Ammon's horn (tissue), 1 donor: ENCODE data around the gene ARX.

ENCODE experiments used
- DNase-seq: peaks from one replicate; pipeline ENCODE4 v3.0.0-alpha.2; 2016; ENCODE audit warnings: low spot score

Gene ARX

GRCh38 chrX:25016938-25017598 is 1.3 kb upstream of the ARX start:
- DNase-seq: no peak

DNA sequence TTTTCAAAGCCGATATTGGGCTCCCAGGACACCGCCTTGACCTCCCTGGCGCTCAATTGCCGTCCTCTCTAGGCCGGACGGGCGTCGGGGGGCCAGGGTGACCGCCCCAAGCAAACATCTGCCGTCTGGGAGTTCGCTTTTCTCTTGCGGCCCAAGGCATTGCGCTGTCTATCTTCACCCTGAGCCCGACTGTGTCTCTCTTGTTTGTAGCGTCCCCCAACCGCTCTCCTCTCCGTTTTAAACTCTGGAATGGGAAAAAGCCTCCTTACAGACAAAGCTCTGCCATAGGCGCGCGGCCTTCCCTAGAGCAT is 551 bp upstream of the ARX start:
- DNase-seq: no peak

DNA sequence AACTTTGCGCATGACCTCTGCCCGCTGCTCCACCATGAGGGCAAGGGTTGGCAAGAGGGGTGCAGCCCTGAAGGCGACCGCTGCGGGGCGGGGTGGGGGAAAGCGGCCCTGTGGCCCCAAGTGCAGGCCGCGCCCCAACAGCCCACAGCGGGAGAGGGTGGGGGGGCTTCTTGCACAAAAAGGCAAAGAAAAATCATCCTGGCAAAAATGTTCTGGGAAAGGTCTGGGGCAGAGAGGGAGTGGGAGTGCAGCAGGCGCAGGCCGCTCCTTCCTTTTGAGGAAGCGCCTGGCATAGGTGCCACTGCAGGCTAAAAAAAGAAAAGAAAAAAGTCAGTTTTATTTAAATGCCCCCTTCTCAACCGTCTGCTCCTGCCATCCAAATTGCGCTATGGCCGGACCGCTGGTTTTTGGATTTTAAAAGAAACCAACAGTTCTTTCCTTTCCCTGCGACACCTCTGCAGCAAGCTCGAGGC is 1.4 kb downstream of the ARX start:
- DNase-seq: no peak

GRCh38 chrX:25013632-25014365 is 2.0 kb downstream of the ARX start:
- no peak for DNase-seq

DNA sequence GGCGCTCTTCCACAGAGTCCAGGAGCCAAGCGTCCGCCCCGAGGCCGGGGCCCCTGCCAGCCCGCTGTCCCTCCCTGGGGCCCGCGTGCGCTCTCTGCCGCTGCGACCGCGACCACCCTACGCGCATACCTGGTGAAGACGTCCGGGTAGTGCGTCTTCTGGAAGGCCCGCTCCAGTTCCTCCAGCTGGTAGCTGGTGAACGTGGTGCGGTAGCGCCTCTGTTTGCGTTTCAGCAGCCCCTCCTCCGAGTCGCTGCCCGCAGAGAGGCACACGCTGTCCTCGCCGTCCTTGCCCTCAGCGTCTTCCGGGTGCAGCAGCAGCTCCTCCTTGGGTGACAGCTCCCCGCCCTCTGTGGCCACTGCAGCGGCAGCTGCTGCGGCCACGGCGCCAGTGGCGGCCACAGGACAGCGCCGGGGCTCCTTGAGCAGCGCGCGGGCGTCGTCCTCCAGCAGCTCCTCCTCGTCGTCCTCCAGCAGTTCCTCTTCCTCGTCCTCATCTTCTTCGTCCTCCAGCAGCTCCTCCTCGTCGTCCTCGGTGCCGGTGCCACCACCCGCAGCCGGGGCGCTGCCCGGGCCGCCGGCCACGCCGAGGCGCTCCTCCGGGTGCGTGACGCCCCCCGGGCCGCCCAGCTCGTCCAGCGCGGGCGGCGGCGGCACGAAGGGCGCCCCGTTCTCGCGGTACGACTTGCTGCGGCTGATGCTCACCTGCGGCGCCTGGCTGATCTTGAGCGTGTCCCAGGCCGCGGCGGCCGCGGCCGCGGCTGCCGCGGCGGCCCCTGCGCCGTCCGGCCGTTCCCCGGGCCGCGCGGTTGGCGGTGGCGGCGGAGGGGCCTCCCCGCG is 2.8 kb downstream of the ARX start:
- DNase-seq: no peak

GRCh38 chrX:25012433-25012735 is 3.4 kb downstream of the ARX start:
- no peak for DNase-seq

DNA sequence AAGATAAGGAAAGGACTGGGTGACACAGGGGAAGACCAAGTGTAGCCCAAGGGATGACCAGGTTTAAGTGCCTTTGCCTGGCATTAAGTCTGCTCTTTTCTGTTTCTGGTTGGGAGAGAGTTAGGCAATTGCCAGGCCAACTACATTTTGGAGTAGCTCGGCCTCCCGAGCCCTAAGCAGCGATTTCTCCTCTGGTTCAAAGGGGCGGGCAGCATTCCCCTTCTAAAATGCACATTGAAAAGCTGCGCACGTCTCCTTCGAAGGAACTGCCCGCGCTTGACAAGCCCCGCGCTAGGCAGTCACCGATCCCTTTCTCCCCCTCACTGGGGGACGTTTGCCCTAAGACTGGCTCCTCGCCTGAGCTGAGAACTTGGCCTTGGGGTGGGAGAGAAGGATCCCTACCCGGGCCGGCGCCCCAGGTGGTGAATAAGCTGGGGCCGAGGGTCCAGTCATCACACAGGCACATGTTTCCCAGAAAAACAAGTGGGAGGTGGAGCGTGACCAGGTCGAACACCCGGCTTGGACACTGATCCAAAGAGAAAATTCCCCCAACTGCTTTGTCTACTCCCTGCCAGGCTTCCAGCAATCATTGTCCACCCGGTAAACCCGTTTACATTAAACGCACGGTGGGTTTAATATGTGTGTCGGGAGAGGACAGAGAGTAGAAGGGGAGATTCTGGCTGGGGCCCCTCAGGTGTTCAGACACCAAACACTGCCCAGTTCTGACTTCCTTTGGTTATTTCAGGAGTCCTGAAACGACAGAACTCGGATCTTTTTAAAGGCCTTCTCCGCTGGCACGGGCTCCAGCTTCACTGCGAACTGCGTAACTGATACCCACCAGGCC is 4.0 kb downstream of the ARX start:
- no peak for DNase-seq

DNA sequence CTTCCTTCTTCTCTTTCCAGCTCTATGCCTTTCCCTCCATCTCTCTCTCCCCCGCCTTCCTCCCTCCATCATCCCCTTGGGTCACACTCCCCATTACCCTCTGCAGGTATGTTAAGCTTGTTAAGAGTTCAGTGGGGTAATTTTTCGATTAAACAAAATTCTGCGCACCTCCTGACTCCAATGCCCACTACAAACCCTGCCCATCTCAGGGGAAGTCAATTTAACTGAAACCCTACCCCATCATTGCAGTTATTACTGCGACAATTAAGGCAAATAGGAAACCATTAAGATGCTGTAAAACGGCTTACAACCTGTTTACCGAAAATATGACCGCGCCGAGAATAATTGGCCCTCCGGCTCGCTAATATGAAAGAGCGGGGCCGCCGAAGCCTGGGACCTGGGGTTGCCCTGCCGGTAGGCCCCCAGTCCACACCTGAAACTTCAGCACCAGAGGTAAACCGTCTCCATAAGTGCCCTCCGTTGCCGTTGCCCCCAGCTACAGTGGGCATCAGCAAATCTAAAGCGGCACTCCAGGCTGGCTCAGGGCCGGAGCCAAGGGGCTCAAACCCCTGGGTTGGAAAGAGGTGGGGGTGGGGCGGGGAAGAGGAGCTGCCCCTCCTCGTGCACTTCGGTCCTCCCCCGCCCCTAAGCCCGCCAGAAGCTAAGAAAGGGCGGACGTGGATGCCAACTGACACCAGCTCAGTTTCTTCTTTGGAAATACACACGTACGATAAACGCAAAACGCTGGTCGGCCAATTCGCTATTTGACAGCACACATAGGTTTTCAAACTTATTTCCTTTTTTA is 4.8 kb downstream of the ARX start:
- no peak for DNase-seq

DNA sequence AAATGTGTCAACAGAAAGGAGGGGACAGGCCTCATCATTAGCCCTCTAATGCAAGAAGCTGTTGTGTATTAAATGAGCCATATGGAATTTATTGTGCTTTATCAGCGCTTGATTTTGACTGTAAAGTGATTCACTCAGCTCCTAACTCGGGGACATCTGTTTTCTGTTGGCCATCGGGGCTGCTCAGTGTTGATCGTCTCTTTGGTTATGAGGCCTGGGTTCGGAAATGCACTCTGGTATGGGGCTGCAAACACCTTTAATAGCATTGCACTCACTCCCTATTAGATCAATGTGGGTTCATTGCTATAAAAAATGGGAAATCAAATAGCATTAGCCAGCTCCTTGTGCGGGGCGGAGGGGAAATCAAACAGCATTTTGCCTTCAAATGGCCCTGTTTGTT is 6.4 kb downstream of the ARX start:
- DNase-seq: no peak

- no peak for DNase-seq
These were observed 8.4 kb downstream of the ARX start for GRCh38 chrX:25007059-25008053.

- no peak for DNase-seq
These were observed 9.1 kb downstream of the ARX start for GRCh38 chrX:25006586-25007058.

DNA sequence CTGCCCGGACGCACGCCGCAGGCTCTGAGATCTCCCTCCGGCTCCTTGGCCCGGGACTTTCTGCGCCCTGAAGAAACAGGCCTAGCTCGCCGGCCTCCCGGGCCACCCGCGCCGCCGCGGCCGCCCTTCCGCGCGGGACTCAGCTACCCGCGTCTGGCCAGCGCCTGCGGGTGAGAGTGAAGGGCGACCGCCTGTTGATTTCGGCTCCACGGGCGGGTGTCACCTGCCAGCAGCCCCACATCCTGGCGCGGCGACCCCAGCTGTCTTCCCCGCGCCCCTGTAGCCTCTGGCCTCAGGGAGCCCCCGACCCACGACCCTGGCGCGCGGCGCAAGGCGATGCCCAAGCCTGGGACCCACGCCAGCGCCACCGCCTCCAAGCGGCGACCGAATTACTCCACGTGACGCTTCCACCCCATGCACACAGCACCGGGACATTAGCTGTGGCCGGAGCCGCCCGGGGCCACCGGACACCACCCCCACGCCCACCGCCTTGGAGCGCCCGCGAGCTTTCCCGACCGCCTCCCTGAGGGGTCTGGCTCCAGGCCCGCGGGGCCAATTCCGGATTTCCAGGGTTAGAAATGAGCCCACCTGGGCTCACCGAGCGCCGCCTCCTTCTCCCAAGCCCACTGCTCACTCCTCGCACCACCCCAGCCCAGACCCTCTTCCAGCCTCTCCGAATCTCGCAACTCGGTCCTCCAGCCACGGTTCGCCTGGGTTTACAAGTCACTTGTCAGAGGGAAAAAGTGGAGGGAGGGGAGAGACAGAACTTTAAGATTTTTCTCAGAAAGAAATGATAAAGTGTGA is 10.2 kb downstream of the ARX start:
- no peak for DNase-seq

- no peak for DNase-seq
These were observed 10.8 kb downstream of the ARX start for GRCh38 chrX:25005034-25005381.

DNA sequence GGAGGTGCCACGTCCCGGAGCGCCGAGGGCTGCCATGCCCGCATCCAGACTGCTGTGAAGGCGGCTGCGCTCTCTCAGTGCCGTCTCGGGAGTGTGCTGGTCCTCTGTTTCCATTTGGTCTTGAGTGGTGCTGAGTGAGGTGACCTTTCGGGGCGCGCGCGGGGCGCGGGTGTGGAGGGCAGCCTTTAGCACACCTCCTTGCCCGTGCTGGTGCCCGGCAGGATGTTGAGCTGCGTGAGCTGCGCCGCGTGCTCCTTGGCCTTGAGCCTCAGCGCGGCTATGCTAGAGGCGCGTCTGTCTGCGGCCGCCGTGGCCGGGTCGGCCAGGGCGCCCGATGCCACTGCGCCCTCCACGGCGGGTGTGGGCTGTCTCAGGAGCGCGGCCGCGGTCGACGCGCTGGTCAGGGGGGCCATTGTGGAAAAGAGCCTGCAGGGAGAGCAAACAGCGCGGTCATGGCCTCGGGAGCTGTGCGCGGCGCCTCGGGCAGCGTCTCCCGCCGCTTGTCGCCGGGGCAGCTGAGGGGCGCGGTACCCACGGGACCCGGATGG is 11.2 kb downstream of the ARX start:
- DNase-seq: no peak

GRCh38 chrX:25004040-25004439 is 11.7 kb downstream of the ARX start:
- no peak for DNase-seq

DNA sequence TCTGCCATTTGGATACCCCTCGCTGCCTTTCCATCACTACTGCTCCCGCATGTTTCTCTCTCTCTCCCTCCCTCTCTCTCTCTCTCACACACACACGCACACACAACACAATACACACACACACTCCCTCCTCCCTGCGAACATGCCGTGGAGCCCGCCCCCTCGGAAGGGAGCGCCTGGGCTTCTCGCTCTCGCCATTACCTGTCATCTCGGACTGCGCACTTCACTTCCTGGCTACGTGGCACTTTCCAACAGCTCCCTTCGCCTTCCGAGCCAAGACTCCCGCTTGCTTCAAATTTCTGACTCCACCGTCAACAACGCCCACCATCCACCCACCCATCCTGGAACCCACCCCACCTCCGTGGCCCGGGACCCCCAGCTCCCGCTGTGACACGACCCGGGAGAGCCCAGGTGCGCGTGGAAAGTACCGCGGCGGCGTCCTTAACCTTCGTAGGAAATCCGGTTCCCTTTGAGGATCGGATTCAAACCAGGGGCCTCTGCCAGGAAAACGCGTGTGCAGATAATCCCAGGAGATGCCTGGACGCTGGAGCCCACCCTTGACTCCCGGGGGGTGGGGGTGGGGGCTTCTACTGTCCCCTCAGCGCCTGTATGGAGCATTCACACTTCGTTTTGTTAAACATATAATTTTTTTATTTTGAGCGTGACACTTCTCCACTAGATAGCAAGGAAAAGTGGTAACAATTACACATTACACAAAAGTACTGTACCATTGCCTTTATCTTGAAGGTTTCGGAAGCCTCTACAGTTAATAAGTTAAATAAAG is 12.5 kb downstream of the ARX start:
- no peak for DNase-seq

- DNase-seq: no peak
These were observed 13.1 kb downstream of the ARX start for GRCh38 chrX:25002661-25003020.
